Measurements from ENCODE around the gene LCE1B.

DNA sequence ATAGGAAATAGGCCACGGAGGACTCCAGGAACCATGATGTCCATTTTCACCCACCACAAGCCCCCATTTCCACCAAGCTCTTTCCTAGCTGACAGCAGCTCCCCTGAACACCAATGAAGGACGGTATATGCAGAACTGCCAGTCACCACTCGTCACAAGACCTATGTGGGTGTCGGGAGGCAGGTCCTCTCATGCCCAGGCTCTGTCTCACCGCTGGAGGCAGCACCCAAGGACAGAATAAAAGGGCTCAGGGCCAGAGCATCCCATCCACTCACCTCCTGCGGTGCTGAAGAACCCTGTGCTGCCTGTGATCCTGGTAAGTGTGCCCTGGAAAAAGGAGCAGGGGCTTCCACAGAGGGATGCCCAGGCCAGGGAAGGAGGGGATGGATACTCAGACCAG, 36.9 kb upstream of the LCE1B start, which contains the start of gene LCE1F:
- TF ChIP-seq, protein P1, sequence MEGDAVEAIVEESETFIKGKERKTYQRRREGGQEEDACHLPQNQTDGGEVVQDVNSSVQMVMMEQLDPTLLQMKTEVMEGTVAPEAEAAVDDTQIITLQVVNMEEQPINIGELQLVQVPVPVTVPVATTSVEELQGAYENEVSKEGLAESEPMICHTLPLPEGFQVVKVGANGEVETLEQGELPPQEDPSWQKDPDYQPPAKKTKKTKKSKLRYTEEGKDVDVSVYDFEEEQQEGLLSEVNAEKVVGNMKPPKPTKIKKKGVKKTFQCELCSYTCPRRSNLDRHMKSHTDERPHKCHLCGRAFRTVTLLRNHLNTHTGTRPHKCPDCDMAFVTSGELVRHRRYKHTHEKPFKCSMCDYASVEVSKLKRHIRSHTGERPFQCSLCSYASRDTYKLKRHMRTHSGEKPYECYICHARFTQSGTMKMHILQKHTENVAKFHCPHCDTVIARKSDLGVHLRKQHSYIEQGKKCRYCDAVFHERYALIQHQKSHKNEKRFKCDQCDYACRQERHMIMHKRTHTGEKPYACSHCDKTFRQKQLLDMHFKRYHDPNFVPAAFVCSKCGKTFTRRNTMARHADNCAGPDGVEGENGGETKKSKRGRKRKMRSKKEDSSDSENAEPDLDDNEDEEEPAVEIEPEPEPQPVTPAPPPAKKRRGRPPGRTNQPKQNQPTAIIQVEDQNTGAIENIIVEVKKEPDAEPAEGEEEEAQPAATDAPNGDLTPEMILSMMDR (IDR thresholded peaks at IDR 0.05) = no peak
- no peak for TF ChIP-seq POLR2A (IDR thresholded peaks at IDR 0.05)

Data from breast epithelium (tissue), 3 donors.